GM19240 (cell line): ENCODE data around the gene EFEMP2.

ENCODE experiments used
- DNase-seq: peaks from one replicate; pipeline ENCODE4 v3.0.0; 2011; ENCODE audit warnings: low spot score; ENCODE audit not compliant: insufficient read length

The EFEMP2 gene

GRCh38 chr11:65885231-65885630 lies 12.6 kb upstream of the EFEMP2 start:
- no peak for DNase-seq

GRCh38 chr11:65884716-65885092 lies 12.1 kb upstream of the EFEMP2 start:
- peak; percentile 82 for DNase-seq

GRCh38 chr11:65883786-65884715 lies 11.5 kb upstream of the EFEMP2 start:
- DNase-seq = no peak

- no peak for DNase-seq
These were observed 10.6 kb upstream of the EFEMP2 start for GRCh38 chr11:65883058-65883761.

- no peak for DNase-seq
These were observed 9.8 kb upstream of the EFEMP2 start for GRCh38 chr11:65882120-65883057.

GRCh38 chr11:65880844-65881421 lies 8.3 kb upstream of the EFEMP2 start:
- no peak for DNase-seq

- DNase-seq = no peak
These were observed 7.4 kb upstream of the EFEMP2 start for GRCh38 chr11:65880027-65880426.

- DNase-seq = no peak
These were observed 7.0 kb upstream of the EFEMP2 start, which contains the start of gene CTSW for GRCh38 chr11:65879617-65880016. Gene CTSW (plus strand): TSS chr11:65879837. CDS start chr11:65879855, 18 bp downstream.

- peak; percentile 98 for DNase-seq
These were observed 937 bp upstream of the EFEMP2 start for GRCh38 chr11:65873318-65874156.

- no peak for DNase-seq
These were observed 620 bp downstream of the EFEMP2 start for GRCh38 chr11:65871811-65872548.

GRCh38 chr11:65870706-65871681 lies 1.6 kb downstream of the EFEMP2 start:
- DNase-seq = no peak

GRCh38 chr11:65870307-65870658 lies 2.3 kb downstream of the EFEMP2 start:
- no peak for DNase-seq

GRCh38 chr11:65869643-65870306 lies 2.8 kb downstream of the EFEMP2 start:
- DNase-seq = no peak

GRCh38 chr11:65868907-65869306 lies 3.7 kb downstream of the EFEMP2 start:
- no peak for DNase-seq

- DNase-seq = no peak
These were observed 4.4 kb downstream of the EFEMP2 start for GRCh38 chr11:65868076-65868667.

- DNase-seq = no peak
These were observed 5.1 kb downstream of the EFEMP2 start for GRCh38 chr11:65867284-65868071.
